OCI-LY7 (cell line): ENCODE results near the gene TRNAU1AP. TPM values are rescaled to one million over a fixed set of nuclear protein-coding genes. Genes with fewer than 3 reads are reported as not detected.
"Not testable (repeated sequence)": the region's sequence is repeated elsewhere in the genome, so short reads cannot be mapped to it uniquely, and the experiment has no call there.

ENCODE experiments used
- BruUV-seq: library from RNA; stranded (reverse); fragments of 400-500 nt; replicated peaks from 2 replicates; lab custom pipeline; 2021; lab: Mats Ljungman, UMichigan
- CTCF ChIA-PET: fragments of 300-600 bp; sonication (Branson Sonifier 250); formaldehyde crosslinking; loops from one replicate; lab custom pipeline; 2022; ENCODE audit warnings: antibody characterized with exemption; ENCODE audit not compliant: unreplicated experiment; lab: Charles Lee
- POLR2A ChIA-PET: fragments of 300-600 bp; sonication (Branson Sonifier 250); formaldehyde crosslinking; loops from one replicate; lab custom pipeline; 2022; ENCODE audit warnings: antibody characterized with exemption; lab: Charles Lee
- DNase-seq: peaks from one replicate; pipeline ENCODE4 v3.0.0-alpha.2; 2015; ENCODE audit warnings: low spot score
- H2AFZ ChIP-seq: fragments of 200-600 bp; sonication (generic), shearing (Covaris generic); 2 replicates; pipeline ENCODE4 v1.6.1; 2014; ENCODE audit warnings: mild to moderate bottlenecking, antibody characterized with exemption, low read length, moderate library complexity
- H3K27ac ChIP-seq: fragments of 200-600 bp; sonication (generic); 2 replicates; pipeline ENCODE4 v1.5.1; 2014; ENCODE audit warnings: mixed run types, low read depth, mild to moderate bottlenecking, moderate library complexity, low read length, inconsistent platforms; ENCODE audit not compliant: poor library complexity, severe bottlenecking
- H3K36me3 ChIP-seq: fragments of 200-600 bp; sonication (generic); 2 replicates; pipeline ENCODE4 v1.6.1; 2014; ENCODE audit warnings: mild to moderate bottlenecking, antibody characterized with exemption, low read length, moderate library complexity, mixed read lengths; ENCODE audit not compliant: insufficient read depth
- H3K4me1 ChIP-seq: fragments of 200-600 bp; sonication (generic); 2 replicates; pipeline ENCODE4 v1.5.1; 2014; ENCODE audit warnings: mild to moderate bottlenecking, low read length; ENCODE audit not compliant: insufficient read depth, poor library complexity, severe bottlenecking
- H3K4me2 ChIP-seq: fragments of 200-600 bp; sonication (generic); 2 replicates; pipeline ENCODE4 v1.6.1; 2014; ENCODE audit warnings: mild to moderate bottlenecking, low read length
- H3K4me3 ChIP-seq: fragments of 200-600 bp; sonication (generic); 2 replicates; pipeline ENCODE4 v1.5.1; 2014; ENCODE audit warnings: mild to moderate bottlenecking, low read depth, low read length; ENCODE audit not compliant: poor library complexity, severe bottlenecking
- H3K79me2 ChIP-seq: fragments of 200-600 bp; sonication (generic); 2 replicates; pipeline ENCODE4 v1.6.1; 2016; ENCODE audit warnings: low read depth, mild to moderate bottlenecking, low read length, moderate library complexity, mixed read lengths; ENCODE audit not compliant: insufficient read depth
- H3K9me2 ChIP-seq: fragments of 200-600 bp; sonication (generic); 2 replicates; pipeline ENCODE4 v1.6.1; 2016; ENCODE audit warnings: mild to moderate bottlenecking, low read length, mixed read lengths; ENCODE audit not compliant: insufficient read depth
- H3K9me3 ChIP-seq: fragments of 200-600 bp; sonication (generic); 2 replicates; pipeline ENCODE4 v1.6.1; 2014; ENCODE audit warnings: mild to moderate bottlenecking, mixed run types, low read length, mixed read lengths
- H4K20me1 ChIP-seq: fragments of 200-600 bp; sonication (generic); 2 replicates; pipeline ENCODE4 v1.6.1; 2014; ENCODE audit warnings: mild to moderate bottlenecking, antibody characterized with exemption, low read length, moderate library complexity, mixed read lengths; ENCODE audit not compliant: insufficient read depth
- EZH2phosphoT487 ChIP-seq: fragments of 200-600 bp; sonication (generic); IDR thresholded peaks from 2 replicates; pipeline ENCODE4 v1.6.1; 2018; ENCODE audit warnings: low read depth, borderline replicate concordance, mild to moderate bottlenecking, mixed run types, antibody characterized with exemption, low read length, moderate library complexity, mixed read lengths
- intact Hi-C: fragments of 100-400 bp; cut with micrococcal nuclease; formaldehyde crosslinking; loops from one replicate; pipeline ENCODE4 v1.10.0; 2022; ENCODE audit not compliant: unreplicated experiment
- total RNA-seq, 2 experiments: library from RNA; depleted of rRNA in 1 of 2; stranded (reverse); fragments of >200 nt in 1 of 2; shearing (Covaris generic) in 1 of 2; gene quantifications; 2 replicates each; pipeline ENCODE4 v1.2.3, GENCODE V29; 2014 to 2022
- TF ChIP-seq, protein P1 (sequence below): fragments of 200-600 bp; sonication (generic); conservative IDR thresholded peaks from 2 replicates; pipeline ENCODE4 v1.5.1; 2014; ENCODE audit warnings: mild to moderate bottlenecking, antibody characterized with exemption, low read length, moderate library complexity, mixed read lengths

TRNAU1AP gene
- total RNA-seq, 2 experiments from 2014 or later: 30.6 to 41.8 TPM

DNA sequence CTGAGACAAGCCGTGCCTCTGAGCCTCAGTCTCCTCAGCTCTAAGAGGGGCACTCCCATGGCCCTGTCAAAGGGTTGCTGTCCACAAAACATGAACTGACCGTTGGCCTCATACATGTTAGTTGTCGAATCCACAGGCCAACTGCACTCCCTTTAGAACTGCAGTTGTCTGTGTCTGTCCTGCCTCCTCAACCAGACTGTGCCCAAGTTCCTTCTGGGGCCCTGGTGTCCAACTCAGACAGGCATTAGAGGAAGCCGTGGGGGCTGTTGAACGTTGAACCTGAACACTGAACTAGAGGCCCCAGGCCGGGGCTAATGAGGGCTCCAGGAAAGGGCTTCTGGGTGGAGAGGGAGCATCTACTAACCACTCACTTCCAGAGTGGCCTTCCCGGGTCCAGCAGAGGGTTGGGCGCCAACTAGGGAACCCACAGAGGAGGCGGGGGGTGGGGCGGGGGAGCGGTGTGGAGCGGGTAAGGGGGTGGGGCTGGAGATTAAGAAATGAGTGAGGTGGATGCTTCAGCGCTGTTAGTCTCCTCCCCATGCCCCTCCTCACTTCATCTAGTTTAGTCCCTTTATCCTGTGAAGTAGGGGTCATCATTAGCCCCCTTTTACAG is 38.9 kb downstream of the TRNAU1AP start, which contains the start of gene RAB42:
RAB42 (plus strand) TSS at position 558 of the 613 bp plus-strand sequence. CDS start 247 bp downstream, outside the sequence.
- ChIA-PET POLR2A (interaction anchor here (1.6 kb wide), 1 partner anchor 9 kb away, joined by 3 read pairs; no protein-coding TSS in a partner anchor), CTCF (no interaction called here)
- Histone ChIP-seq H3K4me3 (no peak within 1 kb of the TSS), H3K36me3 (no peaks in the 10 kb centered on the region), H4K20me1 (no peaks in the 10 kb centered on the region), H3K27ac (no peak within 1 kb of the TSS), H2AFZ (no peak within 1 kb of the TSS), H3K9me3 (no peaks in the 10 kb centered on the region), H3K4me1 (peaks cover 7% of the 10 kb centered on the region), H3K4me2 (peak within 1 kb of the TSS; percentile 44; the same call in 1 of the 2 replicates), H3K79me2 (no peaks in the 10 kb centered on the region), H3K9me2 (no peaks in the 10 kb centered on the region)
- no peak for DNase-seq
- intact Hi-C loops: no loop called here
- TF ChIP-seq, protein P1, sequence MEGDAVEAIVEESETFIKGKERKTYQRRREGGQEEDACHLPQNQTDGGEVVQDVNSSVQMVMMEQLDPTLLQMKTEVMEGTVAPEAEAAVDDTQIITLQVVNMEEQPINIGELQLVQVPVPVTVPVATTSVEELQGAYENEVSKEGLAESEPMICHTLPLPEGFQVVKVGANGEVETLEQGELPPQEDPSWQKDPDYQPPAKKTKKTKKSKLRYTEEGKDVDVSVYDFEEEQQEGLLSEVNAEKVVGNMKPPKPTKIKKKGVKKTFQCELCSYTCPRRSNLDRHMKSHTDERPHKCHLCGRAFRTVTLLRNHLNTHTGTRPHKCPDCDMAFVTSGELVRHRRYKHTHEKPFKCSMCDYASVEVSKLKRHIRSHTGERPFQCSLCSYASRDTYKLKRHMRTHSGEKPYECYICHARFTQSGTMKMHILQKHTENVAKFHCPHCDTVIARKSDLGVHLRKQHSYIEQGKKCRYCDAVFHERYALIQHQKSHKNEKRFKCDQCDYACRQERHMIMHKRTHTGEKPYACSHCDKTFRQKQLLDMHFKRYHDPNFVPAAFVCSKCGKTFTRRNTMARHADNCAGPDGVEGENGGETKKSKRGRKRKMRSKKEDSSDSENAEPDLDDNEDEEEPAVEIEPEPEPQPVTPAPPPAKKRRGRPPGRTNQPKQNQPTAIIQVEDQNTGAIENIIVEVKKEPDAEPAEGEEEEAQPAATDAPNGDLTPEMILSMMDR: no peak
- TF ChIP-seq EZH2phosphoT487: no peak
- no TSS peak for BruUV-seq

DNA sequence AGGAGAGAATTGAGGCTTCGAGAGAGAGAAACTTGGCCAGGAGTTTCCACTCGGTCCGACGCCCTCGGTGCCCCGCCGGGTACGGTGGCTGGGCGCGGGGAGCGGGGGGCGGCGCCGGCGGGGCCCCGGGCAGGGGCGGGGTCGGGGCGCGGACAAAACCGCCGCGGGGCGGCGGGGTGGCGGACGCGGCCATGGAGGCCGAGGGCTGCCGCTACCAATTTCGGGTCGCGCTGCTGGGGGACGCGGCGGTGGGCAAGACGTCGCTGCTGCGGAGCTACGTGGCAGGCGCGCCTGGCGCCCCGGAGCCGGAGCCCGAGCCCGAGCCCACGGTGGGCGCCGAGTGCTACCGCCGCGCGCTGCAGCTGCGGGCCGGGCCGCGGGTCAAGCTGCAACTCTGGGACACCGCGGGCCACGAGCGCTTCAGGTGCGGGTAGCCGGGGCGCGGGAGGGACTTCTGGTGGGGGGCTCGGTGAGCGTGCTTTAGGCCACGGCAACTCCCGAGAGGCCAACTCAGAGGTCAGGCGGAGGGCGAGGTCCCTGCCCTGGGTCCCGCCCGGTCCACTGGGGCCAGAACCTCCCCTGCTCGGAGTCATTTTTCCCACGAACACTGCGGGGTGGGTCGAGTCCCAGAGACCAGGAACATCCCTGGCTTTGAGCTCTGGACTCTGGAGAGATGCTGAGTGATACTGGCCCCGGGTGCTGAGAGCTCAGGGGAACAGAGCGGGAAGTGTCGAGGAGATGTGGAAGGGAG is 39.6 kb downstream of the TRNAU1AP start:
- ChIA-PET CTCF (interaction anchor here (0.6 kb wide), 1 partner anchor 11 kb away, joined by 3 read pairs; no protein-coding TSS in a partner anchor), POLR2A (interaction anchor here (0.5 to 1.6 kb wide), 2 partner anchors 10 to 33 kb away, joined by 3 read pairs; no protein-coding TSS in a partner anchor)
- Histone ChIP-seq H3K9me2 (no peaks in the 10 kb centered on the region), H2AFZ (no peak overlapping the region), H4K20me1 (no peaks in the 10 kb centered on the region), H3K79me2 (no peaks in the 10 kb centered on the region), H3K27ac (no peak overlapping the region), H3K36me3 (no peaks in the 10 kb centered on the region), H3K4me2 (peak overlapping the region; percentile 44; the same call in 1 of the 2 replicates), H3K4me3 (no peak overlapping the region), H3K4me1 (peaks cover under 1% of the 10 kb centered on the region), H3K9me3 (no peaks in the 10 kb centered on the region)
- no peak for TF ChIP-seq EZH2phosphoT487
- TF ChIP-seq, protein P1: no peak
- BruUV-seq: no TSS peak
- intact Hi-C loops: no loop called here
- DNase-seq: no peak

DNA sequence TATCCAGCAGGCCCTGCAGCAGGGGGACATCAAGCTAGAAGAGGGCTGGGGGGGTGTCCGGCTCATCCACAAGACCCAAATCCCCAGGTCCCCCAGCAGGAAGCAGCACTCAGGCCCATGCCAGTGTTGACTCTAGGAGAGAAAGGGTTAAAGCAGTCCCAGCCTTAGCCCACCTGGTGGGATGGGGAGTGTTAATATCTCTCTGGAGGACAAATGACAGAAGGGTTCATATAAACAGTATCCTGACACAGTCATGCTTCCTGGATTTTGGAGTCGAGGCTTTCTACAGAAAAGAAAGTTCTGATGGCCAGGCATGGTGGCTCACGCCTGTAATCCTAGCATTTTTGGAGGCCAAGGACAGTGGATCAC is 41.1 kb downstream of the TRNAU1AP start:
- H3K9me3 ChIP-seq, H3K9me2 ChIP-seq, intact Hi-C loops, H3K27ac ChIP-seq, H3K4me2 ChIP-seq, H3K4me1 ChIP-seq, DNase-seq, H2AFZ ChIP-seq, BruUV-seq, H3K4me3 ChIP-seq, H4K20me1 ChIP-seq, H3K36me3 ChIP-seq, CTCF ChIA-PET, H3K79me2 ChIP-seq: not testable (repeated sequence)
- POLR2A ChIA-PET: interaction anchor here (0.6 kb wide), 1 partner anchor 36 kb away, joined by 10 read pairs; no protein-coding TSS in a partner anchor

GRCh38 chr1:28594686-28595411 is 42.0 kb downstream of the TRNAU1AP start:
- H4K20me1 ChIP-seq, H3K36me3 ChIP-seq, H3K27ac ChIP-seq, H2AFZ ChIP-seq, intact Hi-C loops, H3K9me3 ChIP-seq, DNase-seq, BruUV-seq, H3K4me3 ChIP-seq, H3K9me2 ChIP-seq, H3K4me1 ChIP-seq, H3K4me2 ChIP-seq, H3K79me2 ChIP-seq: not testable (repeated sequence)
- CTCF ChIA-PET: interaction anchor here (0.6 kb wide), 1 partner anchor 1392 kb away, joined by 3 read pairs; no protein-coding TSS in a partner anchor
- POLR2A ChIA-PET: interaction anchor here (0.6 to 0.8 kb wide), 2 partner anchors 37 to 142 kb away, joined by 6 to 10 read pairs; partner anchors contain the start of gene YTHDF2
